Measurements from ENCODE around the gene SCARF1. TPM values are rescaled to one million over a fixed set of nuclear protein-coding genes. Genes with fewer than 3 reads are reported as not detected.

SCARF1 gene
- total RNA-seq, 1 donor from 2014 or later = 289 TPM

GRCh38 chr17:1643293-1643998 is 2.1 kb downstream of the SCARF1 start:
- Mint-ChIP-seq H3K9me3 (ENCODE audit: unreplicated experiment) (no peaks in the 10 kb centered on the region), H3K36me3 (ENCODE audit: low read depth, unreplicated experiment) (peaks cover 23% of the 10 kb centered on the region), H3K4me1 (ENCODE audit: unreplicated experiment) (peaks cover 49% of the 10 kb centered on the region), H3K27ac (ENCODE audit: unreplicated experiment) (no peak overlapping the region), H3K4me3 (ENCODE audit: unreplicated experiment) (peak overlapping the region; percentile 94), H3K27me3 (ENCODE audit: unreplicated experiment) (peaks cover 24% of the 10 kb centered on the region)
- DNase-seq (ENCODE audit: low spot score) = peak; percentile 41
- TF ChIP-seq CTCF (IDR thresholded peaks at IDR 0.05; ENCODE audit: unreplicated experiment) = peak; percentile 28

- Mint-ChIP-seq H3K9me3 (ENCODE audit: unreplicated experiment) (no peaks in the 10 kb centered on the region), H3K36me3 (ENCODE audit: low read depth, unreplicated experiment) (peaks cover 35% of the 10 kb centered on the region), H3K4me3 (ENCODE audit: unreplicated experiment) (peak overlapping the region; percentile 80), H3K27me3 (ENCODE audit: unreplicated experiment) (peaks cover 33% of the 10 kb centered on the region), H3K27ac (ENCODE audit: unreplicated experiment) (peak overlapping the region; percentile 61), H3K4me1 (ENCODE audit: unreplicated experiment) (peaks cover 34% of the 10 kb centered on the region)
- no peak for TF ChIP-seq CTCF (IDR thresholded peaks at IDR 0.05; ENCODE audit: unreplicated experiment)
- no peak for DNase-seq (ENCODE audit: low spot score)
These were observed 4.5 kb downstream of the SCARF1 start for GRCh38 chr17:1641065-1641403.

- Mint-ChIP-seq H3K27ac (ENCODE audit: unreplicated experiment) (peak overlapping the region; percentile 61), H3K27me3 (ENCODE audit: unreplicated experiment) (peaks cover 30% of the 10 kb centered on the region), H3K36me3 (ENCODE audit: low read depth, unreplicated experiment) (peaks cover 40% of the 10 kb centered on the region), H3K4me1 (ENCODE audit: unreplicated experiment) (peaks cover 31% of the 10 kb centered on the region), H3K9me3 (ENCODE audit: unreplicated experiment) (no peaks in the 10 kb centered on the region), H3K4me3 (ENCODE audit: unreplicated experiment) (peak overlapping the region; percentile 80)
- TF ChIP-seq CTCF (IDR thresholded peaks at IDR 0.05; ENCODE audit: unreplicated experiment) = no peak
- no peak for DNase-seq (ENCODE audit: low spot score)
These were observed 5.0 kb downstream of the SCARF1 start for GRCh38 chr17:1640329-1641064.

- no peak for DNase-seq (ENCODE audit: low spot score)
- TF ChIP-seq CTCF (IDR thresholded peaks at IDR 0.05; ENCODE audit: unreplicated experiment) = no peak
- peaks cover 39% of the 10 kb centered on the region for H3K36me3 Mint-ChIP-seq (ENCODE audit: low read depth, unreplicated experiment)
- H3K4me3 Mint-ChIP-seq (ENCODE audit: unreplicated experiment) = no peak overlapping the region
- peak overlapping the region; percentile 42 for H3K27ac Mint-ChIP-seq (ENCODE audit: unreplicated experiment)
- H3K9me3 Mint-ChIP-seq (ENCODE audit: unreplicated experiment) = no peaks in the 10 kb centered on the region
- H3K4me1 Mint-ChIP-seq (ENCODE audit: unreplicated experiment) = peaks cover 27% of the 10 kb centered on the region
- peaks cover 27% of the 10 kb centered on the region for H3K27me3 Mint-ChIP-seq (ENCODE audit: unreplicated experiment)
These were observed 5.9 kb downstream of the SCARF1 start for GRCh38 chr17:1639549-1640180.
